Liver (tissue), 9 donors: ENCODE results near the gene ECPAS. TPM values are rescaled to one million over a fixed set of nuclear protein-coding genes. Genes with fewer than 3 reads are reported as not detected.

ENCODE experiments used
- DNase-seq: peaks from one replicate; pipeline ENCODE4 v3.0.0-alpha.2; 2017; ENCODE audit warnings: low spot score
- H3K27ac ChIP-seq, 2 donors: one replicate each; pipeline ENCODE4 v1.7.0; 2013; ENCODE audit warnings: inconsistent platforms in 2 of 2, low read length in 2 of 2, control low read depth in 1 of 2, low read depth in 1 of 2, mild to moderate bottlenecking in 1 of 2
- H3K27me3 ChIP-seq, 4 donors: one replicate each; pipeline versions ENCODE4 v1.6.1 to v1.7.0; 2013; ENCODE audit warnings: low read length in 3 of 4, inconsistent platforms in 1 of 4, mild to moderate bottlenecking in 1 of 4, moderate library complexity in 1 of 4; ENCODE audit not compliant: control insufficient read depth in 4 of 4, insufficient read depth in 4 of 4
- H3K36me3 ChIP-seq, 4 donors: one replicate each; pipeline versions ENCODE4 v1.6.1 to v1.7.0; 2013; ENCODE audit warnings: low read length in 3 of 4, mild to moderate bottlenecking in 3 of 4, low read depth in 1 of 4, moderate library complexity in 1 of 4; ENCODE audit not compliant: control insufficient read depth in 4 of 4, insufficient read depth in 3 of 4
- H3K4me1 ChIP-seq, 4 donors: one replicate each; pipeline versions ENCODE4 v1.6.1 to v1.7.0; 2013; ENCODE audit warnings: low read length in 3 of 4, mild to moderate bottlenecking in 3 of 4, moderate library complexity in 1 of 4; ENCODE audit not compliant: control insufficient read depth in 4 of 4, insufficient read depth in 4 of 4
- H3K4me3 ChIP-seq, 3 donors: one replicate each; pipeline versions ENCODE4 v1.6.1 to v1.7.0; 2013; ENCODE audit warnings: low read length in 3 of 3, control low read depth in 1 of 3, low read depth in 1 of 3, mild to moderate bottlenecking in 1 of 3
- H3K9ac ChIP-seq, 2 donors: one replicate each; pipeline ENCODE4 v1.7.0; 2013; ENCODE audit warnings: low read length in 2 of 2, mild to moderate bottlenecking in 2 of 2, moderate library complexity in 2 of 2, control low read depth in 1 of 2, low read depth in 1 of 2
- H3K9me3 ChIP-seq, 4 donors: one replicate each; pipeline versions ENCODE4 v1.6.1 to v1.7.0; 2013; ENCODE audit warnings: low read length in 3 of 4; ENCODE audit not compliant: control insufficient read depth in 4 of 4
- ATF3 ChIP-seq: IDR thresholded peaks from 2 replicates; pipeline ENCODE4 v1.6.1; 2016; ENCODE audit warnings: antibody characterized with exemption
- CTCF ChIP-seq: fragments of 150-350 bp; IDR thresholded peaks from 2 replicates; pipeline ENCODE4 v1.5.1; 2017; ENCODE audit warnings: improper control_type of control experiment, low read depth, low read length; ENCODE audit not compliant: missing input control
- EGR1 ChIP-seq, 2 donors: IDR thresholded peaks; 2 replicates each; pipeline ENCODE4 v1.6.1; 2016 to 2018; ENCODE audit warnings: antibody characterized with exemption in 2 of 2, low read depth in 2 of 2
- FOXA1 ChIP-seq: IDR thresholded peaks from 2 replicates; pipeline ENCODE4 v1.6.1; 2016; ENCODE audit warnings: antibody characterized with exemption
- FOXA2 ChIP-seq: IDR thresholded peaks from 2 replicates; pipeline ENCODE4 v1.6.1; 2016; ENCODE audit warnings: antibody characterized with exemption
- HNF4A ChIP-seq, 2 donors: conservative IDR thresholded peaks; 2 replicates each; pipeline ENCODE4 v1.6.1; 2016; ENCODE audit warnings: antibody characterized with exemption in 2 of 2, mild to moderate bottlenecking in 2 of 2
- HNF4G ChIP-seq: IDR thresholded peaks from 2 replicates; pipeline ENCODE4 v1.6.1; 2016; ENCODE audit warnings: antibody characterized with exemption
- JUND ChIP-seq, 2 donors: IDR thresholded peaks; 2 replicates each; pipeline ENCODE4 v1.6.1; 2016; ENCODE audit warnings: antibody characterized with exemption in 2 of 2
- MAX ChIP-seq: IDR thresholded peaks from 2 replicates; pipeline ENCODE4 v1.6.1; 2016; ENCODE audit warnings: antibody characterized with exemption
- NR2F2 ChIP-seq: IDR thresholded peaks from 2 replicates; pipeline ENCODE4 v1.6.1; 2016; ENCODE audit warnings: antibody characterized with exemption
- RAD21 ChIP-seq, 2 donors: IDR thresholded peaks; 2 replicates each; pipeline ENCODE4 v1.6.1; 2016; ENCODE audit warnings: antibody characterized with exemption in 2 of 2, mild to moderate bottlenecking in 2 of 2
- REST ChIP-seq: IDR thresholded peaks from 2 replicates; pipeline ENCODE4 v1.6.1; 2016; ENCODE audit warnings: antibody characterized with exemption, mild to moderate bottlenecking
- RXRA ChIP-seq, 2 donors: IDR thresholded peaks; 2 replicates each; pipeline ENCODE4 v1.6.1; 2017 to 2018; ENCODE audit warnings: antibody characterized with exemption in 2 of 2, mild to moderate bottlenecking in 1 of 2
- SP1 ChIP-seq: IDR thresholded peaks from 2 replicates; pipeline ENCODE4 v1.6.1; 2018; ENCODE audit warnings: antibody characterized with exemption, mild to moderate bottlenecking
- YY1 ChIP-seq: IDR thresholded peaks from 2 replicates; pipeline ENCODE4 v1.6.1; 2016; ENCODE audit warnings: antibody characterized with exemption, mild to moderate bottlenecking
- ZBTB33 ChIP-seq: IDR thresholded peaks from 2 replicates; pipeline ENCODE4 v1.6.1; 2016; ENCODE audit warnings: antibody characterized with exemption
- WGBS: extraction: QIAGEN DNeasy Blood & Tissue Kit; methylation state at CpG from one replicate; pipeline ENCODE4 v1.1.7; 2013; 5-methylcytosine and 5-hydroxymethylcytosine counted together
- polyA plus RNA-seq, 2 donors: library from polyadenylated mRNA; stranded (reverse) in 1 of 2; unstranded in 1 of 2; fragments of 200-250 nt in 1 of 2; fragments of >200 nt in 1 of 2; fragmentation: Nextera tagmentation in 1 of 2; extraction: Ambion mirVana in 1 of 2; gene quantifications; one replicate each; pipeline versions ENCODE4 v1.2.1 to v1.2.3, GENCODE V29; 2013 to 2015
- total RNA-seq, 2 donors: library from RNA; depleted of rRNA; stranded (reverse); fragments of >200 nt; gene quantifications; one replicate each; pipeline ENCODE4 v1.2.3, GENCODE V29; 2014
- donor health status: healthy.
- donor health status: healthy.
- donor health status: healthy.
- donor health status: healthy.
- donor health status: healthy.

The ECPAS gene
- total and polyA plus RNA-seq, 4 donors = 14.7 to 60.8 (median 26.3) TPM

- Histone ChIP-seq H3K9me3 (no peaks in the 10 kb centered on the region), H3K4me3 (peak overlapping the region; percentile 91 to 99 (median 99)), H3K36me3 (no peaks in the 10 kb centered on the region), H3K27me3 (no peaks in the 10 kb centered on the region), H3K9ac (peak overlapping the region; percentile 72 to 87), H3K27ac (peak overlapping the region; percentile 94 to 98), H3K4me1 (peaks cover 0 to 10% (median 7%) of the 10 kb centered on the region in 4 donors)
- peak; percentile 77 for DNase-seq
- WGBS = under 1% methylated on average over 76 of the region's 76 CpGs
- TF ChIP-seq FOXA1 = no peak
- TF ChIP-seq REST = no peak
- no peak for TF ChIP-seq MAX
- TF ChIP-seq FOXA2 = no peak
- TF ChIP-seq HNF4A (conservative IDR thresholded peaks at IDR 0.05) = peak in 1 of 2 donors; percentile 12
- no peak for TF ChIP-seq RAD21 (IDR thresholded peaks at IDR 0.05)
- TF ChIP-seq SP1 = no peak
- peak; percentile 52 for TF ChIP-seq NR2F2
- peak in 1 of 2 donors; percentile 37 for TF ChIP-seq RXRA (IDR thresholded peaks at IDR 0.05)
- TF ChIP-seq JUND (IDR thresholded peaks at IDR 0.05) = no peak
- peak; percentile 15 for TF ChIP-seq YY1
- no peak for TF ChIP-seq HNF4G
- TF ChIP-seq EGR1 (IDR thresholded peaks at IDR 0.05; ENCODE audit: low read depth in 2 of 2) = no peak
Observed at GRCh38 chr9:111482694-111483438, 1.3 kb downstream of the ECPAS start.

GRCh38 chr9:111481885-111482636 is 2.1 kb downstream of the ECPAS start:
- Histone ChIP-seq H3K4me1 (peaks cover 0 to 14% (median 10%) of the 10 kb centered on the region in 4 donors), H3K4me3 (peak overlapping the region; percentile 91 to 99 (median 99)), H3K9ac (peak overlapping the region; percentile 72), H3K9me3 (no peaks in the 10 kb centered on the region), H3K27ac (peak overlapping the region; percentile 94 to 98), H3K27me3 (no peaks in the 10 kb centered on the region), H3K36me3 (no peaks in the 10 kb centered on the region)
- DNase-seq = no peak
- TF ChIP-seq RXRA (IDR thresholded peaks at IDR 0.05) = peak in 1 of 2 donors; percentile 23
- TF ChIP-seq HNF4A (conservative IDR thresholded peaks at IDR 0.05) = no peak
- peak; percentile 16 for TF ChIP-seq YY1
- TF ChIP-seq EGR1 (IDR thresholded peaks at IDR 0.05; ENCODE audit: low read depth in 2 of 2) = no peak
- WGBS = 24% methylated on average over 13 of the region's 13 CpGs

- DNase-seq = no peak
- WGBS = 90% methylated on average over 3 of the region's 3 CpGs
- Histone ChIP-seq H3K9ac (no peak overlapping the region), H3K27ac (no peak overlapping the region), H3K4me1 (peaks cover 11 to 27% (median 22%) of the 10 kb centered on the region in 4 donors), H3K9me3 (no peaks in the 10 kb centered on the region), H3K36me3 (no peaks in the 10 kb centered on the region), H3K4me3 (no peak overlapping the region), H3K27me3 (no peaks in the 10 kb centered on the region)
- TF ChIP-seq NR2F2 (no peak), RAD21 (IDR thresholded peaks at IDR 0.05) (no peak), FOXA1 (no peak), CTCF (no peak), ZBTB33 (no peak), ATF3 (no peak), FOXA2 (no peak)
Observed at GRCh38 chr9:111477677-111478076, 6.5 kb downstream of the ECPAS start.
